RWPE2 (cell line): ENCODE measurements around the gene GAB4.

Experiments
- ATAC-seq: fragments of 200-7000 bp; cut with Tn5 transposase; 3 replicates; pipeline ENCODE4 v1.9.1; 2021; ENCODE audit warnings: low read depth
- DNase-seq: peaks from one replicate; pipeline ENCODE4 v3.0.0-alpha.2; 2020; ENCODE audit warnings: low spot score
- H3K27ac ChIP-seq: fragments of 450-650 bp; 2 replicates; pipeline ENCODE4 v1.5.1; 2017; ENCODE audit warnings: mild to moderate bottlenecking; ENCODE audit not compliant: poor library complexity, severe bottlenecking
- H3K27me3 ChIP-seq: fragments of 250-450 bp; sonication (Bioruptor Pico); 2 replicates; pipeline ENCODE4 v1.5.1; 2021; ENCODE audit warnings: mild to moderate bottlenecking, moderate library complexity; ENCODE audit not compliant: insufficient read depth, poor library complexity, severe bottlenecking
- H3K36me3 ChIP-seq: fragments of 250-450 bp; sonication (Bioruptor Pico); 2 replicates; pipeline ENCODE4 v1.5.1; 2020; ENCODE audit warnings: low read depth, mild to moderate bottlenecking, moderate library complexity
- H3K4me1 ChIP-seq: fragments of 250-450 bp; sonication (Bioruptor Pico); 2 replicates; pipeline ENCODE4 v1.5.1; 2021; ENCODE audit warnings: mild to moderate bottlenecking, moderate library complexity; ENCODE audit not compliant: insufficient read depth, poor library complexity, severe bottlenecking
- H3K4me3 ChIP-seq: fragments of 250-450 bp; sonication (Bioruptor Pico); 2 replicates; pipeline ENCODE4 v1.5.1; 2021; ENCODE audit warnings: mild to moderate bottlenecking, moderate library complexity; ENCODE audit not compliant: severe bottlenecking
- H3K9me3 ChIP-seq: fragments of 250-450 bp; sonication (Bioruptor Pico); 2 replicates; pipeline ENCODE4 v1.5.1; 2021; ENCODE audit warnings: mild to moderate bottlenecking, moderate library complexity; ENCODE audit not compliant: severe bottlenecking
- TF ChIP-seq, protein P1 (sequence below): fragments of 450-650 bp; IDR thresholded peaks from one replicate; pipeline ENCODE4 v1.5.1; 2017; ENCODE audit warnings: mild to moderate bottlenecking, moderate library complexity; ENCODE audit not compliant: poor library complexity, severe bottlenecking

The GAB4 gene

DNA sequence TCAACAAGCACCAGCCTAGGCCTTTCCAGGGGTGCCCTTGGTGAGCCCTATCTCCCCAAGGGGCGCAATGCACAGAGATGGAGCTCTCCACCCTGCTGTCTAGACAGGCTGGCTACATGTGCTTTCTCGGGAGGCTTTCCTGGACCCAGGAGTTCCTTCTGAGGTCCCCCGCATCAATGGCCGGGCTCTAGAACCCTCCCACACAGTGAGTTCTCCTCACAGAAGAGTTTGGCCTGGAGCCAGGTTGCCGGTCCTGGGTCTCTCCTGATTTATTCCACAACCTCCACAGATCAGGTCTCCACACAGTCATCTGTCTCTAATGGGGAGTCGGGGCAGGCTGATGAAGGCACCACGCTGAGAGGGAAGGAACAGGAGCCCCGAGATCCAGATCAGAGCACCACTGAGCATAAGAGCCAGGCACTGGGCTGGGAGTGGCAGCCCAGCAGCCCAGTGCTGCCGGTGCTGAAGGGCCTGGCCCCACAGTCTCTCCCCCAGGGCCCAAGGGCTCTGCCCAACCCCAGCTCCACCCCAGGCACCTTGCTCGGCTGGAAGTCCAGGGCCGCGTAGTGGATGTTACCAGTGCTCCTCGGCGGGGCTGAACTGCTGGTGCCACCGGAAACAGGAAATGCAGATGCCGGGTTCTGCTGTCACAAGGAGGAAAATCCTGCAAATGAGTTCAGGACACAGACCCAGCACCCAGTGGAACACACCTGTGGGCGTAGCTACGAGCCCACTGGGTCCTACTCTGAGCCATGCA lies 44.7 kb downstream of the GAB4 start:
- H3K36me3 ChIP-seq = no peaks in the 10 kb centered on the region
- H3K27me3 ChIP-seq = no peaks in the 10 kb centered on the region
- H3K4me3 ChIP-seq = no peak overlapping the region
- ATAC-seq = no peak
- no peaks in the 10 kb centered on the region for H3K4me1 ChIP-seq
- no peak for DNase-seq
- TF ChIP-seq, protein P1, sequence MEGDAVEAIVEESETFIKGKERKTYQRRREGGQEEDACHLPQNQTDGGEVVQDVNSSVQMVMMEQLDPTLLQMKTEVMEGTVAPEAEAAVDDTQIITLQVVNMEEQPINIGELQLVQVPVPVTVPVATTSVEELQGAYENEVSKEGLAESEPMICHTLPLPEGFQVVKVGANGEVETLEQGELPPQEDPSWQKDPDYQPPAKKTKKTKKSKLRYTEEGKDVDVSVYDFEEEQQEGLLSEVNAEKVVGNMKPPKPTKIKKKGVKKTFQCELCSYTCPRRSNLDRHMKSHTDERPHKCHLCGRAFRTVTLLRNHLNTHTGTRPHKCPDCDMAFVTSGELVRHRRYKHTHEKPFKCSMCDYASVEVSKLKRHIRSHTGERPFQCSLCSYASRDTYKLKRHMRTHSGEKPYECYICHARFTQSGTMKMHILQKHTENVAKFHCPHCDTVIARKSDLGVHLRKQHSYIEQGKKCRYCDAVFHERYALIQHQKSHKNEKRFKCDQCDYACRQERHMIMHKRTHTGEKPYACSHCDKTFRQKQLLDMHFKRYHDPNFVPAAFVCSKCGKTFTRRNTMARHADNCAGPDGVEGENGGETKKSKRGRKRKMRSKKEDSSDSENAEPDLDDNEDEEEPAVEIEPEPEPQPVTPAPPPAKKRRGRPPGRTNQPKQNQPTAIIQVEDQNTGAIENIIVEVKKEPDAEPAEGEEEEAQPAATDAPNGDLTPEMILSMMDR = no peak
- no peaks in the 10 kb centered on the region for H3K9me3 ChIP-seq
- no peak overlapping the region for H3K27ac ChIP-seq

GRCh38 chr22:16962501-16962900 lies 45.5 kb downstream of the GAB4 start:
- H3K27me3 ChIP-seq = no peaks in the 10 kb centered on the region
- H3K4me3 ChIP-seq = no peak overlapping the region
- H3K4me1 ChIP-seq = no peaks in the 10 kb centered on the region
- no peak overlapping the region for H3K27ac ChIP-seq
- no peaks in the 10 kb centered on the region for H3K36me3 ChIP-seq
- DNase-seq = no peak
- TF ChIP-seq, protein P1 = no peak
- no peak for ATAC-seq
- H3K9me3 ChIP-seq = no peaks in the 10 kb centered on the region

DNA sequence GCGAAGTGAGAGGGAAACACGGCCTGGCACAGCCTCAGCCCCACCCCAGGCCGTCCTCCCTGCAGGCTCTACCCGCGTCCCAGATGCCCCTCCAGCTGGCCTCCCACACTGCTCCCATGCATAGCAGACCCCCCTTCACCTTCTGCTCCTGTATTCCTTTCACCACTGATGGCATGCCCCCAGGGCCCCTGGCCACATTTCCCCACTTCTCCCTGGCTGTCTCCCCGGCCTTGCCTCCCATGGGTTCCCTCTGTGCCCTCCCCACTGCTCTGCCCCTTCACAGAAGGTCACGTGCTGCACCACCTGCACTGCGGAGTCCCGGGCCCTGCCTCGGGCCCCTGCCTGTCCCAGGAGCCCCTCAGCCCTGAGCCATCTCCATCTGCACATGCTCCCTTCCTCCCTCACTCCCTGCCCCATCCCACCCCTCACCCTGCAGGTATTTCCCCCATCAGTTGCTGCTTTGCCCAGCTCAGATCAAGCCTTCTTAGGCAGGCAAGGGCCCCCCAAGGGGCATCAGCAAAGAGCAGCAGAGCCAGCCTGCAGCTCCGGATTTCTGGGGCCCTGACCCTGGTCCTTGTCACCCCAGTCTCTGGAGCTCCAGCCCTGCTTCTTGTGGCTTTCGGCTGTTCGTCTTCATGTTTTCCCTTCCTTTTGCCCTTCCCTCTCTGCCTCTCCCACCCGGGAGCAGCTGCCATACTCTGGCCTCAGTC lies 46.4 kb downstream of the GAB4 start:
- no peak overlapping the region for H3K27ac ChIP-seq
- TF ChIP-seq, protein P1 = no peak
- ATAC-seq (no peak), DNase-seq (no peak)
- H3K36me3 ChIP-seq = no peaks in the 10 kb centered on the region
- H3K4me1 ChIP-seq = no peaks in the 10 kb centered on the region
- H3K9me3 ChIP-seq = no peaks in the 10 kb centered on the region
- no peaks in the 10 kb centered on the region for H3K27me3 ChIP-seq
- H3K4me3 ChIP-seq = no peak overlapping the region

DNA sequence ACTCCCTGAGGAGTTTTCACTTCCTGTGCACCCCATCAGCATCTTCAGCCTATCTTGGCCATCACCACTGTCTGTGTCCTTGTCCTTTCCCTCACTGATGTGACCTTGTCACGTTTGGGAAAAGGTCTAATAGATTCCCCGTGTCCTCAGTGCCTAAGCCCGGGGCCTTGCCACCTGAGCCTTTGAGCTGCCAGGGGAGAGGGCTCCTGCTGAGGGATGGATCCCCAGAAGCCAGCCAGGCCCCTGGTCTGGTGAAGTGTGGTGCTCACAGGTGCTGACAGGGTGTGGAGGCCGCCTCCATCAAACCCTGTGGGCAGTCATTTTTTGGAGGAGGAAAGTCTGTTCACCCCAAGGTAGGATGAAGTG lies 47.2 kb downstream of the GAB4 start:
- no peak overlapping the region for H3K27ac ChIP-seq
- TF ChIP-seq, protein P1 = no peak
- no peaks in the 10 kb centered on the region for H3K27me3 ChIP-seq
- ATAC-seq (no peak), DNase-seq (no peak)
- no peaks in the 10 kb centered on the region for H3K9me3 ChIP-seq
- no peaks in the 10 kb centered on the region for H3K4me1 ChIP-seq
- H3K36me3 ChIP-seq = no peaks in the 10 kb centered on the region
- H3K4me3 ChIP-seq = no peak overlapping the region

- DNase-seq (no peak), ATAC-seq (no peak)
- Histone ChIP-seq H3K4me1 (no peaks in the 10 kb centered on the region), H3K27ac (no peak overlapping the region), H3K27me3 (no peaks in the 10 kb centered on the region), H3K4me3 (no peak overlapping the region), H3K36me3 (no peaks in the 10 kb centered on the region), H3K9me3 (no peaks in the 10 kb centered on the region)
- TF ChIP-seq, protein P1 = no peak
Observed at GRCh38 chr22:16960220-16960883, 47.7 kb downstream of the GAB4 start.
